BJ (cell line): Measurements from ENCODE around the gene COLGALT1. TPM values are rescaled to one million over a fixed set of nuclear protein-coding genes. Genes with fewer than 3 reads are reported as not detected.

Experiments used
- CTCF ChIA-PET: fragments of 350-600 bp; formaldehyde crosslinking; extraction: SDS; loops from one replicate; lab custom pipeline; 2021; ENCODE audit warnings: antibody characterized with exemption, inconsistent platforms; lab: Yijun Ruan, JAX
- POLR2A ChIA-PET: fragments of 300-600 bp; sonication (Branson Sonifier 250); formaldehyde crosslinking; extraction: SDS; loops from one replicate; lab custom pipeline; 2021; ENCODE audit warnings: antibody characterized with exemption; lab: Charles Lee
- DNase-seq: peaks from one replicate; pipeline ENCODE4 v3.0.0-alpha.2; 2011; ENCODE audit warnings: low read depth
- H3K27me3 ChIP-seq: 2 replicates; pipeline ENCODE4 v1.6.0; 2011; ENCODE audit warnings: low read length; ENCODE audit not compliant: control insufficient read depth, insufficient read depth
- H3K36me3 ChIP-seq: 2 replicates; pipeline ENCODE4 v1.5.1; 2011; ENCODE audit warnings: low read length; ENCODE audit not compliant: control insufficient read depth, insufficient read depth
- H3K4me3 ChIP-seq: 2 replicates; pipeline ENCODE4 v1.5.1; 2011; ENCODE audit warnings: low read depth, mild to moderate bottlenecking, control low read depth, low read length
- polyA plus RNA-seq: library from polyadenylated mRNA; depleted of rRNA; stranded (reverse); fragments of >200 nt; gene quantifications from 2 replicates; pipeline ENCODE4 v1.2.3, GENCODE V29; 2011
- TF ChIP-seq, protein P1 (sequence below): IDR thresholded peaks from 2 replicates; pipeline ENCODE4 v1.5.1; 2011; ENCODE audit warnings: low read depth, mild to moderate bottlenecking, control low read depth, inconsistent platforms, low read length, moderate library complexity; ENCODE audit not compliant: insufficient read depth

Gene COLGALT1
- polyA plus RNA-seq, 1 experiment: 158 TPM

DNA sequence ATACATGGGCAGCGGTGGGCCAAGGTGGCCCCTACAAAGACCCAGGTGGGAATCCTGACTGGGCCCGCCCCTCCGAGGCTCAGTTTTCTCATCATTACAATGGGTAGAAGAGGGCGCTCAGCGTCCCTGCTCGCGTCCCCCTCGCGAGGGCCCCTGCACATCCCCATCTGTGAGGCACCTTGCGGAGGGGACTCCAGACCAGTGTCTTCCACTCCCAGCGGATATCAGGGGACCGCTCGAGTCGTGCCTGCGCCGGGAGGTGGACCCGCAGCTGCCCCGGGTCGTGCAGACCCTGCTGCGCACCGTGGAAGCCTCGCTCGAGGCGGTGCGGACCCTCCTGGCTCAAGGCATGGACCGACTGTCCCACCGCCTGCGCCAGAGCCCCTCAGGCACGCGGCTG is 15.3 kb upstream of the COLGALT1 start:
- Histone ChIP-seq H3K27me3 (no peaks in the 10 kb centered on the region), H3K4me3 (no peak overlapping the region), H3K36me3 (no peaks in the 10 kb centered on the region)
- POLR2A ChIA-PET: no interaction called here
- DNase-seq: no peak
- CTCF ChIA-PET: interaction anchor here (0.6 to 1.8 kb wide), 5 partner anchors 12 to 226 kb away, joined by 3 to 7 read pairs (median 3); no protein-coding TSS in a partner anchor
- TF ChIP-seq, protein P1, sequence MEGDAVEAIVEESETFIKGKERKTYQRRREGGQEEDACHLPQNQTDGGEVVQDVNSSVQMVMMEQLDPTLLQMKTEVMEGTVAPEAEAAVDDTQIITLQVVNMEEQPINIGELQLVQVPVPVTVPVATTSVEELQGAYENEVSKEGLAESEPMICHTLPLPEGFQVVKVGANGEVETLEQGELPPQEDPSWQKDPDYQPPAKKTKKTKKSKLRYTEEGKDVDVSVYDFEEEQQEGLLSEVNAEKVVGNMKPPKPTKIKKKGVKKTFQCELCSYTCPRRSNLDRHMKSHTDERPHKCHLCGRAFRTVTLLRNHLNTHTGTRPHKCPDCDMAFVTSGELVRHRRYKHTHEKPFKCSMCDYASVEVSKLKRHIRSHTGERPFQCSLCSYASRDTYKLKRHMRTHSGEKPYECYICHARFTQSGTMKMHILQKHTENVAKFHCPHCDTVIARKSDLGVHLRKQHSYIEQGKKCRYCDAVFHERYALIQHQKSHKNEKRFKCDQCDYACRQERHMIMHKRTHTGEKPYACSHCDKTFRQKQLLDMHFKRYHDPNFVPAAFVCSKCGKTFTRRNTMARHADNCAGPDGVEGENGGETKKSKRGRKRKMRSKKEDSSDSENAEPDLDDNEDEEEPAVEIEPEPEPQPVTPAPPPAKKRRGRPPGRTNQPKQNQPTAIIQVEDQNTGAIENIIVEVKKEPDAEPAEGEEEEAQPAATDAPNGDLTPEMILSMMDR: no peak

DNA sequence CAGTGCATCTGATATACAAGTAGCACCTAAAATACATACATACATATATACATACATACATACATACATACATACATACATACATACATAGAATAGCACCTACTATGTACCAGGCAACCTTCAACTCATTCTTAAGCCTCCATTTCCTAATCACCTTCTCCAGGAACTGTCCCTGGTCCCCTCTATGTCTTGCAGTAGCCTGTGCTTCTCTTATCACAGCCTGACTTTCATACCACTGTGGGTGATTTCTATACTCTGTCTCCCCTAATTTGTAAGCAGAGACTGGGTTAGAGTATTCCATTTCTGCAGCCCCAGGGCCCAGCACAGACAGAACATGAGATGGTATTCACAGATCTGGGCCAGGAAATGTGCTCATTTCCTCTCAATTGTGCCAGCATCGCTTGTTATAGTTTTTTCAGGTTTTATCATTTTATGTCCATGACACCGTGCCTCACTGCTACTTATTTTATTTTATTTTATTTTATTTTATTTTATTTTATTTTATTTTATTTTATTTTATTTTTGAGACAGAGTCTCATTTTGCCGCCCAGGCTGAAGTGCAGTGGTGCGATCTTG is 14.2 kb upstream of the COLGALT1 start:
- TF ChIP-seq, protein P1: no peak
- DNase-seq: no peak
- ChIA-PET CTCF (interaction anchor here (1.5 kb wide), 1 partner anchor 32 kb away, joined by 3 read pairs; no protein-coding TSS in a partner anchor), POLR2A (no interaction called here)
- H3K27me3 ChIP-seq: no peaks in the 10 kb centered on the region
- no peaks in the 10 kb centered on the region for H3K36me3 ChIP-seq
- no peak overlapping the region for H3K4me3 ChIP-seq

DNA sequence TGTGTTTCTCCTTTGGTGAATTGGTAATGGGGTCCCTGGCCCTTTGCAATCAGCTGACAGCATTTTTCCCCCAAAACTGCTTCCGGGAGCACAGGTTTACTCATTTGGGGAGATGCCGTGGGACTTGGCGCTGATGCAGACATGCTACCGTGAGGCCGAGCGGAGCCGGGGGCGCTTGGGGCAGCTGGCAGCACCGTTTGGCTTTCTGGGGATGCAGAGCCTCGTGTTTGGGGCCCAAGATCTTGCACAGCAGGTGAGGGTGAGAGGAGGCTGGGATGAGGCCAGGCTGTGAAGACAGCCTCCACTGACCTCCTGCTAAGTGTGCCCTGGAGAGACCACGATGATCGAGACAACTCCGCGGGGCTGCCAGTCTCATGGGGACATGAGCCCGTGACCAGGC is 13.4 kb upstream of the COLGALT1 start:
- TF ChIP-seq, protein P1: no peak
- no peaks in the 10 kb centered on the region for H3K27me3 ChIP-seq
- no peak for DNase-seq
- H3K36me3 ChIP-seq: no peaks in the 10 kb centered on the region
- H3K4me3 ChIP-seq: no peak overlapping the region
- CTCF ChIA-PET: interaction anchor here (0.6 to 1.5 kb wide), 2 partner anchors 12 to 31 kb away, joined by 3 read pairs; no protein-coding TSS in a partner anchor
- POLR2A ChIA-PET: no interaction called here

DNA sequence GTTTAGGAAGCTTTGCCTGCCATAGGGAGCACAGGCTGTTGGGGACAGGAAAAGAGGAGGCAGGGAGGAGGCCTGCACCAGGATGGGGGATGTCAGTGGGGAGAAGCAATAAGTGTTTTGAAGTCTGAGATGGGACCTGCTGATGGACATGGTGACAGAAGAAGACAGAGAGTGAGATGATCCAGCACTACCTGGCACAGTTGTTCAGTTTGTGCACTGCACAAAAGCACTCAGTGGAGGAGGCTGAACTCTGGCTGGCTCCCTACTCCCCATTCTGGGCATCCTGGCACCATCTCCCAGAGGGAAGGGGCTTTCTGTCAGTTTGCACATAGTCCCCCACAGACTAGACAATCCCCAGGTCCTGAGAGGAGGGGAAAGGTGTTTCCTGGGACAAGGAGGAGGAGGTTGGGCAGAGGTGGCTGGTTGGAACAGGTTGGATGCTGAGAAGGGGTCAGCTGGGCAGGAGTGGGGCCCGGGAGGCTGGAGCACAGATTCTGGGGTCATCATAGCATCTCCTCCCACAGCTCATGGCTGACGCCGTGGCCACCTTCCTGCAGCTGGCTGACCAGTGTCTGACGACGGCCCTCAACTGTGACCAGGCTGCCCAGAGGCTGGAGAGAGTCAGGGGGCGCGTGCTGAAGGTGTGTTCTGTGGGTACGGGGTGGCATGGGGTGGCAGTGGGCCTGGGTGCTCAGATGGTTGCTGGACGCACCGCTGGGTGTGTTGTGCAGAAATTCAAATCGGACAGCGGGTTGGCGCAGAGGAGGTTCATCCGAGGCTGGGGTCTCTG is 12.5 kb upstream of the COLGALT1 start:
- H3K36me3 ChIP-seq: no peaks in the 10 kb centered on the region
- CTCF ChIA-PET: interaction anchor here (1.2 to 1.5 kb wide), 2 partner anchors 30 to 47 kb away, joined by 3 read pairs; no protein-coding TSS in a partner anchor
- no peak overlapping the region for H3K4me3 ChIP-seq
- TF ChIP-seq, protein P1: no peak
- H3K27me3 ChIP-seq: no peaks in the 10 kb centered on the region
- DNase-seq: no peak
- POLR2A ChIA-PET: no interaction called here

DNA sequence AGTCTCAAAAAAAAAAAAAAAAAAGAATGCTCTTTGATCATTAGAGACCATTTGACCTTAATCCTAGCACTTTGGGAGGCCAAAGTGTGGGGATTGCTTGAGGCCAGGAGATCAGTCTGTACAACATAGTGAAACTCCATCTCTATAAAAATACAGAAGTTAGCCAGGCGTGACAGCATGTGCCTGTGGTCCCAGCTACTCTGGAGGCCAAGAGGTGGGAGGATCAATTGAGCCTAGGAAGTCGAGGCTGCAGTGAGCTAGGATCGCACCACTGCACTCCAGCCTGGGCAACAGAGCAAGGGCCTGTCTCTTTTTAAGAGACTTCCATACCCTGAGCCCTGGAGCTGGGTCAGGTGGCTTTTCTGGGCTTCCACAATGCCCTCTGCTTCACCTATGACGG is 11.5 kb upstream of the COLGALT1 start:
- no peak overlapping the region for H3K4me3 ChIP-seq
- POLR2A ChIA-PET: no interaction called here
- H3K36me3 ChIP-seq: no peaks in the 10 kb centered on the region
- CTCF ChIA-PET: interaction anchor here (1.4 kb wide), 1 partner anchor 30 kb away, joined by 6 read pairs; no protein-coding TSS in a partner anchor
- no peak for DNase-seq
- H3K27me3 ChIP-seq: no peaks in the 10 kb centered on the region
- TF ChIP-seq, protein P1: no peak
